HFF-Myc (cell line): ENCODE results near the gene MOV10L1.

ENCODE experiments used
- DNase-seq: peaks from one replicate; pipeline ENCODE4 v3.0.0-alpha.2; 2011; ENCODE audit warnings: low read depth; ENCODE audit errors: extremely low read depth
- H3K4me3 ChIP-seq: replicated peaks from 2 replicates; pipeline ENCODE4 v1.5.1; 2011; ENCODE audit warnings: low read depth, mild to moderate bottlenecking, control low read depth, low read length
- CTCF ChIP-seq: IDR thresholded peaks from 2 replicates; pipeline ENCODE4 v1.5.1; 2012; ENCODE audit warnings: mild to moderate bottlenecking, low read depth, low read length, control low read depth; ENCODE audit errors: missing control alignments

MOV10L1 gene

GRCh38 chr22:50138041-50138440, 48.2 kb downstream of the MOV10L1 start:
- no peak for TF ChIP-seq CTCF
- DNase-seq = no peak

GRCh38 chr22:50138988-50139387, 49.2 kb downstream of the MOV10L1 start:
- no peak overlapping the region for H3K4me3 ChIP-seq
- no peak for DNase-seq
- no peak for TF ChIP-seq CTCF

More at GRCh38 chr22:50138041-50138440, 48.2 kb downstream of the MOV10L1 start:
- H3K4me3 ChIP-seq = no peak overlapping the region

GRCh38 chr22:50139843-50140415, 50.1 kb downstream of the MOV10L1 start:
- no peak for DNase-seq
- no peak overlapping the region for H3K4me3 ChIP-seq
- TF ChIP-seq CTCF = no peak

GRCh38 chr22:50140615-50141014, 50.8 kb downstream of the MOV10L1 start:
- no peak overlapping the region for H3K4me3 ChIP-seq
- no peak for TF ChIP-seq CTCF
- no peak for DNase-seq

GRCh38 chr22:50141462-50141861, 51.7 kb downstream of the MOV10L1 start:
- no peak for TF ChIP-seq CTCF
- H3K4me3 ChIP-seq = no peak overlapping the region
- DNase-seq = no peak

- TF ChIP-seq CTCF = no peak
- no peak overlapping the region for H3K4me3 ChIP-seq
- DNase-seq = no peak
Measured at GRCh38 chr22:50141891-50142363, 52.1 kb downstream of the MOV10L1 start.

GRCh38 chr22:50143096-50143495, 53.3 kb downstream of the MOV10L1 start:
- no peak overlapping the region for H3K4me3 ChIP-seq
- no peak for TF ChIP-seq CTCF
- DNase-seq = no peak
